Ascending aorta (tissue), 2 donors: ENCODE results near the gene NTM. TPM values are rescaled to one million over a fixed set of nuclear protein-coding genes. Genes with fewer than 3 reads are reported as not detected.

Source experiments
- DNase-seq, 2 donors: peaks; one replicate each; pipeline ENCODE4 v3.0.0-alpha.2; 2019; ENCODE audit warnings: low spot score in 2 of 2
- H3K27ac ChIP-seq, 2 donors: fragments of 200-600 bp; sonication (generic); one replicate each; pipeline ENCODE4 v1.5.1; 2016 to 2017; ENCODE audit warnings: mild to moderate bottlenecking in 1 of 2
- H3K27me3 ChIP-seq: fragments of 200-600 bp; sonication (generic); one replicate; pipeline ENCODE4 v1.5.1; 2017
- H3K36me3 ChIP-seq, 2 donors: fragments of 200-600 bp; sonication (generic); one replicate each; pipeline ENCODE4 v1.5.1; 2016
- H3K4me1 ChIP-seq, 2 donors: fragments of 200-600 bp; sonication (generic); one replicate each; pipeline ENCODE4 v1.5.1; 2016 to 2017; ENCODE audit warnings: mild to moderate bottlenecking in 1 of 2
- H3K4me3 ChIP-seq, 2 donors: fragments of 200-600 bp; sonication (generic); one replicate each; pipeline ENCODE4 v1.5.1; 2016 to 2017; ENCODE audit warnings: mild to moderate bottlenecking in 1 of 2
- H3K9me3 ChIP-seq, 2 donors: fragments of 200-600 bp; sonication (generic); one replicate each; pipeline ENCODE4 v1.5.1; 2016
- CTCF ChIP-seq, 3 experiments: fragments of 200-600 bp in 2 of 3; fragments of 450-650 bp in 1 of 3; sonication (generic) in 2 of 3; IDR thresholded peaks; one replicate each; pipeline ENCODE4 v1.5.1; 2016 to 2019; ENCODE audit warnings: antibody characterized with exemption in 3 of 3, mild to moderate bottlenecking in 1 of 3, moderate library complexity in 1 of 3
- intact Hi-C: fragments of 100-400 bp; cut with DNase I; formaldehyde crosslinking; loops from one replicate; pipeline ENCODE4 v1.15.1; 2023
- total RNA-seq: library from RNA; depleted of rRNA; stranded (reverse); fragments of >200 nt; gene quantifications from one replicate; pipeline ENCODE4 v1.1.0, GENCODE V29; 2016

The NTM gene
- total RNA-seq, 1 donor from 2014 or later, result not detected

GRCh38 chr11:131375421-131375820 is 5.0 kb downstream of the NTM start:
- no peak overlapping the region for H3K4me3 ChIP-seq
- no peak for DNase-seq
- no peak for TF ChIP-seq CTCF (IDR thresholded peaks at IDR 0.05)
- no peaks in the 10 kb centered on the region for H3K27me3 ChIP-seq
- no peaks in the 10 kb centered on the region for H3K4me1 ChIP-seq
- no peaks in the 10 kb centered on the region for H3K36me3 ChIP-seq
- H3K9me3 ChIP-seq, result no peaks in the 10 kb centered on the region
- H3K27ac ChIP-seq, result no peak overlapping the region
- intact Hi-C loops, result no loop called here

- Histone ChIP-seq H3K4me1 (no peaks in the 10 kb centered on the region), H3K36me3 (no peaks in the 10 kb centered on the region), H3K4me3 (no peak overlapping the region), H3K27ac (no peak overlapping the region), H3K9me3 (no peaks in the 10 kb centered on the region), H3K27me3 (no peaks in the 10 kb centered on the region)
- DNase-seq, result no peak
- TF ChIP-seq CTCF (IDR thresholded peaks at IDR 0.05), result no peak
- intact Hi-C loops, result no loop called here
These were observed 5.5 kb downstream of the NTM start for GRCh38 chr11:131375915-131376314.

GRCh38 chr11:131378931-131379330 is 8.5 kb downstream of the NTM start:
- H3K4me3 ChIP-seq, result no peak overlapping the region
- no peaks in the 10 kb centered on the region for H3K36me3 ChIP-seq
- no peak for TF ChIP-seq CTCF (IDR thresholded peaks at IDR 0.05)
- H3K27ac ChIP-seq, result no peak overlapping the region
- intact Hi-C loops, result no loop called here
- H3K27me3 ChIP-seq, result no peaks in the 10 kb centered on the region
- no peak for DNase-seq
- H3K9me3 ChIP-seq, result no peaks in the 10 kb centered on the region
- H3K4me1 ChIP-seq, result no peaks in the 10 kb centered on the region

GRCh38 chr11:131385763-131386390 is 15.5 kb downstream of the NTM start:
- Histone ChIP-seq H3K4me3 (no peak overlapping the region), H3K36me3 (no peaks in the 10 kb centered on the region), H3K27me3 (no peaks in the 10 kb centered on the region), H3K27ac (no peak overlapping the region), H3K4me1 (no peaks in the 10 kb centered on the region), H3K9me3 (no peaks in the 10 kb centered on the region)
- intact Hi-C loops, result no loop called here
- TF ChIP-seq CTCF (IDR thresholded peaks at IDR 0.05), result no peak
- DNase-seq, result no peak

- Histone ChIP-seq H3K4me1 (no peaks in the 10 kb centered on the region), H3K27me3 (no peaks in the 10 kb centered on the region), H3K27ac (no peak overlapping the region), H3K36me3 (no peaks in the 10 kb centered on the region), H3K4me3 (no peak overlapping the region), H3K9me3 (no peaks in the 10 kb centered on the region)
- TF ChIP-seq CTCF (IDR thresholded peaks at IDR 0.05), result no peak
- DNase-seq, result no peak
- intact Hi-C loops, result no loop called here
These were observed 16.0 kb downstream of the NTM start for GRCh38 chr11:131386408-131386807.

- Histone ChIP-seq H3K36me3 (no peaks in the 10 kb centered on the region), H3K27me3 (no peaks in the 10 kb centered on the region), H3K4me3 (no peak overlapping the region), H3K4me1 (no peaks in the 10 kb centered on the region), H3K27ac (no peak overlapping the region), H3K9me3 (no peaks in the 10 kb centered on the region)
- intact Hi-C loops, result no loop called here
- no peak for TF ChIP-seq CTCF (IDR thresholded peaks at IDR 0.05)
- DNase-seq, result no peak
These were observed 17.6 kb downstream of the NTM start for GRCh38 chr11:131388030-131388429.
